ENCODE results near the gene PHTF1.
"Not testable (repeated sequence)": the region's sequence is repeated elsewhere in the genome, so short reads cannot be mapped to it uniquely, and the experiment has no call there.

- not testable (repeated sequence) for TF ChIP-seq POLR2A, CTCF, POLR2AphosphoS5 (IDR thresholded peaks at IDR 0.05)
These were observed 6.0 kb downstream of the PHTF1 start for GRCh38 chr1:113753333-113753732.
